ENCODE measurements around the gene KISS1R.

GRCh38 chr19:876780-877314 lies 40.3 kb upstream of the KISS1R start:
- no peak for TF ChIP-seq CTCF (conservative IDR thresholded peaks at IDR 0.05 in 1 of 2, IDR thresholded peaks at IDR 0.05 in 1 of 2; ENCODE audit: low read depth in 1 of 2, low read length in 2 of 2)
- TF ChIP-seq EZH2 (IDR thresholded peaks at IDR 0.05; ENCODE audit: low read length, missing control alignments) = no peak

Data from fibroblast of lung (primary cell).